ENCODE data around the gene RSL1D1. TPM values are rescaled to one million over a fixed set of nuclear protein-coding genes. Genes with fewer than 3 reads are reported as not detected.

RSL1D1 gene
- total and polyA plus RNA-seq, 11 donors: 38.3 to 125 (median 88.1) TPM

GRCh38 chr16:11841026-11841425 is 10.3 kb downstream of the RSL1D1 start:
- Histone ChIP-seq H3K27me3 (no peaks in the 10 kb centered on the region), H3K9me3 (no peaks in the 10 kb centered on the region), H3K27ac (no peak overlapping the region), H3K4me1 (no peaks in the 10 kb centered on the region), H3K4me3 (no peak overlapping the region), H3K36me3 (peaks cover 5 to 100% (median 99%) of the 10 kb centered on the region in 9 donors)
- intact Hi-C loops (cut with DNase I): loop anchor here in 1 of 10 donors (10.0 kb wide), 1 partner anchor 96 kb away; the partner anchor contains the start of gene TXNDC11
- TF ChIP-seq POLR2A (IDR thresholded peaks at IDR 0.05): no peak
- no peak for TF ChIP-seq CTCF (IDR thresholded peaks at IDR 0.05)
- DNase-seq (no peak), ATAC-seq (no peak)
- WGBS, 4 donors: 91 to 98% (median 95%) methylated on average over 7 of the region's 7 CpGs

GRCh38 chr16:11836650-11837244 is 14.6 kb downstream of the RSL1D1 start:
- DNase-seq (no peak), ATAC-seq (no peak)
- no peak overlapping the region for H3K4me3 ChIP-seq
- no peak overlapping the region for H3K27ac ChIP-seq
- TF ChIP-seq CTCF (IDR thresholded peaks at IDR 0.05) (no peak), POLR2A (IDR thresholded peaks at IDR 0.05) (no peak)
- H3K36me3 ChIP-seq: peaks cover 5 to 61% (median 58%) of the 10 kb centered on the region in 9 donors
- no peaks in the 10 kb centered on the region for H3K27me3 ChIP-seq
- intact Hi-C loops (cut with DNase I): loop anchor here in 1 of 10 donors (10.0 kb wide), 1 partner anchor 72 kb away; no protein-coding TSS in a partner anchor
- no peaks in the 10 kb centered on the region for H3K9me3 ChIP-seq
- WGBS, 4 donors: 95 to 96% (median 95%) methylated on average over 7 of the region's 7 CpGs
- peaks cover 0 to 13% (median 0%) of the 10 kb centered on the region in 12 donors for H3K4me1 ChIP-seq

- no peak for TF ChIP-seq CTCF (IDR thresholded peaks at IDR 0.05)
- TF ChIP-seq POLR2A (IDR thresholded peaks at IDR 0.05): no peak
- Histone ChIP-seq H3K9me3 (no peaks in the 10 kb centered on the region), H3K4me1 (peaks cover 0 to 13% (median 0%) of the 10 kb centered on the region in 12 donors), H3K36me3 (peaks cover 2 to 54% (median 51%) of the 10 kb centered on the region in 9 donors), H3K4me3 (no peak overlapping the region), H3K27ac (no peak overlapping the region), H3K27me3 (no peaks in the 10 kb centered on the region)
- peak in 1 of 4 donors; percentile 15 for ATAC-seq
- no peak for DNase-seq
- WGBS, 4 donors: 44 to 69% (median 65%) methylated on average over 9 of the region's 9 CpGs
- intact Hi-C loops (cut with DNase I): loop anchor here in 1 of 10 donors (10.0 kb wide), 1 partner anchor 71 kb away; no protein-coding TSS in a partner anchor
These were observed 15.3 kb downstream of the RSL1D1 start for GRCh38 chr16:11835891-11836649.

- H3K27ac ChIP-seq: no peak overlapping the region
- WGBS, 4 donors: 84 to 91% (median 89%) methylated on average over 4 of the region's 4 CpGs
- ATAC-seq: peak in 1 of 4 donors; percentile 11
These were observed 16.0 kb downstream of the RSL1D1 start for GRCh38 chr16:11835309-11835708.

More at GRCh38 chr16:11835309-11835708, 16.0 kb downstream of the RSL1D1 start:
- Histone ChIP-seq H3K9me3 (no peaks in the 10 kb centered on the region), H3K27me3 (no peaks in the 10 kb centered on the region), H3K36me3 (peaks cover 2 to 47% (median 43%) of the 10 kb centered on the region in 9 donors), H3K4me1 (peaks cover 0 to 13% (median 0%) of the 10 kb centered on the region in 12 donors), H3K4me3 (no peak overlapping the region)
- no peak for TF ChIP-seq POLR2A (IDR thresholded peaks at IDR 0.05)
- TF ChIP-seq CTCF (IDR thresholded peaks at IDR 0.05): no peak
- no peak for DNase-seq
- intact Hi-C loops (cut with DNase I): loop anchor here in 1 of 10 donors (10.0 kb wide), 1 partner anchor 71 kb away; no protein-coding TSS in a partner anchor

Measured in heart left ventricle (tissue), 16 donors.